NCI-H524 treated with DMSO at 0.1 percent for 48 hours (cell line): ENCODE measurements around the gene GALNT1.

Source experiments
- DNase-seq: peaks from one replicate; lab custom pipeline; 2025; lab: John Stamatoyannopoulos, UW

Gene GALNT1

GRCh38 chr18:35618696-35619095 lies 37.2 kb downstream of the GALNT1 start:
- no peak for DNase-seq

DNA sequence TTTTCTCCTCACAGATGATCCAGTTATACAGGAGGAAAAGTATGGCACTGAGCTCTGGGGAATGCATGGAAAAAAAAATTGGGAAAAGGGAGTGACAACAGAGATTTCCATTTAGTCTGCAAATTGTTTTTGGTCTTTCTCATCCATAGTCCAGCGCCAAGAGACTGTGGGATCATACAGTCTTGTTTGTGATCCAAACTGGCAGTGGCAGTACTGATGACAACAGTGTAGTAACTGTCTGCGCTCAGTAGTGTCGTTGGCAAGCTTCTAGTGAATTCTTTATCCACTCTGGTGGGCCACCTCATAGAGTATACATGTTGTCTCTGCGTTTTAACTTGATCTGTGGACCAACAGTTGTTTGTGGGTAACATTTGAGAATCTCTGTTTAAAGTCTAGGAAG lies 37.9 kb downstream of the GALNT1 start:
- DNase-seq = no peak

GRCh38 chr18:35619941-35620340 lies 38.4 kb downstream of the GALNT1 start:
- no peak for DNase-seq

- DNase-seq = no peak
Observed at GRCh38 chr18:35620765-35621164, 39.2 kb downstream of the GALNT1 start.

- no peak for DNase-seq
Observed at GRCh38 chr18:35623255-35623654, 41.7 kb downstream of the GALNT1 start.

DNA sequence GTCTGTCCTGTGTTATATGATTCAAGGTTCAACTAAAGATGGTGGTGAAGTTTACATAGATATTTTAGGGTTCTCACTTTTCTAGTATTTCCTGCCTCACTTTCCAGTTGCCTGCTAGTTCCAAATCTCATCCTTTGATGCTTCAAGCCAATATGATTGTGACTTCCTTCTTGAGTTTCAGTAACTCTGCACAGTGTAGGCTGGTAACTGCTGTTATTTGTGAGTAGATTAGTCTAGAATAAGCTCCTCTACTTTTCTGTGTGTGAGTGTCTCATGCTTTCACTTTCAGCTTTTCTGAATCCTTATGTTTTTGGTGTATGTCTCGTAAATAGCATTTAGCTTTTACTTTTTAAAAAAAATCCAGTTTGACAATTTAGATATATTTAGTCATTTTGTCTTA lies 42.6 kb downstream of the GALNT1 start:
- DNase-seq = no peak

- DNase-seq = no peak
Observed at GRCh38 chr18:35625232-35625631, 43.7 kb downstream of the GALNT1 start.

- no peak for DNase-seq
Observed at GRCh38 chr18:35633761-35634160, 52.2 kb downstream of the GALNT1 start.

- DNase-seq = no peak
Observed at GRCh38 chr18:35634323-35634722, 52.8 kb downstream of the GALNT1 start.

DNA sequence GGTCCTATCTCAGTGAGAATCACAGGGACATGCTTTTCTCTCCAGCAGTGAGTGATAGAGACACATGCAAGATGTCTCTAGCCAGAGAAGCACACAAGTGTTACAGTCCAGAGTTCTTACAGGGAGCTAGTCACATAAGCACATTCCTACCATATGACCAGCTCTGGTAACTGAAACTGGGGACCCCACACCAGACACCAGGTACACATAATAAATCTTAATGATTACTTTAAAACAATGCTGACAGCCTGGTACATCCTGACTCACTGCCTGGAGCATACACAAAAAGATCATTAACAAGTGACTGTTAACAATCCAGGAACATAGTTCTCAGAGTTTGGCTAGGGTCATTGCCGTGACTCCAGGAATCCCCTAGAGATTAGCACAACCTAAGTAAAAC lies 53.6 kb downstream of the GALNT1 start:
- DNase-seq = no peak

GRCh38 chr18:35637227-35637626 lies 55.7 kb downstream of the GALNT1 start:
- DNase-seq = no peak

DNA sequence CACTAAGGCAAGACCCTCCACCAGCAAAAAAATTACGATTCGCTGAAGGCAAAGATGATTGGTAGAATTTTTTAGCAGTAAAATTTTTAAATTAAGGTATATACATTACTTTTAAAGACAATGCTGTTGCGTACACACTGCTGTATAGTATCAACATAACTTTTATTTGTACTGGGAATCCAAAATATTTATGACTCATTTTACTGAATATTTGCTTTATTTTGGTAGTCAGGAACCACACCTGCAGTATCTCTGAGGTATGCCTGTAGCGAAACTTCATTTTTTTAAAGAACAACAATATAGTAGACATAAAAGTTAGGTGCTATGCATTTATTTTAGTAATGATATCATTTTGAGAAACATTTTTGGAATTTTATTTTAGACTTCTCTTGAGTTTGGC lies 57.8 kb downstream of the GALNT1 start:
- DNase-seq = no peak

DNA sequence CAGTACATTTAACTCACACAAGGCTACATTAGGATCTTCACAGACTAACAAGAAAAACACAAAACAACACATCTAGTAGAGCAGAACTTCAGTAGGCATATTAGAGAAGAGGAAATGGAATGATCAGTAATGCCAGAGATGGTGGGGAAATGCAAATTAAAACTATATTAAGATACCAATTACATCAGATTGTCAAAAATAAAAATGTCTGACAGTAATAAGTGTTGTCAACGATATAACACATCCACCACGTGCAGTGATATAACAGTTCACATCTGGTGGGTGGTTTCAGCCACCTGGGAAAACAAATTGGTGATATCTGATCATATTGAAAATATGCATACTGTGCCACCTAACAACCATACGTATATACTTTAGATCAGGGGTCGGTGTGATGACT lies 59.9 kb downstream of the GALNT1 start:
- DNase-seq = no peak

DNA sequence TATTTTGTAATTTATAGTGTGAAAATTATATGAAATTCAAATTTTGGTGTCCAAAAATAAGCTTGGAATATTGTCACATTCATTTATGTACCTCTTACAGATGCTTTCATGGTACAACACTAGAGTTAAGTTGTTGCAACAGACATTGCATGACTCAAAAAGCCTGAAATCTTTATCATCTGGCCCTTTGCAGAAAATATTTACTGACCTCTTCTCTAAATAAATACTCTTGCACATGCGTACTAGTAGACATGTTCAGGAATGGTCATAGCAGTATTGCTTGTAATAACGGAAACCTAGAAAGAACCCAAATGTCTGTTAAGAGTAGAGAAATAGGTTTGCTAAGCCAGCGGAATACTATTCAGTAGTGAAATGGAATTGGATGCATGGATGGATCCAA lies 60.4 kb downstream of the GALNT1 start:
- DNase-seq = no peak

GRCh38 chr18:35642802-35643201 lies 61.3 kb downstream of the GALNT1 start:
- no peak for DNase-seq

DNA sequence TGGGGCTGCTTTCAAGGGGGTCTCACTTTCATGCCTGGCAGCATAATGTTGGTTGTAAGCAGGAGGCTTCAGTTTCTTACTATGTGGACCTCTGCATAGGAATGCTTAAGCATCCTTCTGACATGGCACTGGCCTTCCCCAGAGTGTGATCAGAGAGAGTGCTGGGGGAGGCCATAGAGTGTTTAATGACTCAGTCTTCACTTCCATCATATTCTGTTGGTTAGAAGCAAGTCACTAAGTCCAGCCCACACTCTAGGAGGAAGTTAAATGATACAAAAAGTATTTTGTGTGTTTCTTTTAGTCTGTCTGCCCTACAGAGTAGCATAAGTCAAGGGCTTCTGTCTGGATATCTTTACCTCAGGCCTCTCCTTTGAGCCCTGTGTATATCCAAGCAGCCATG lies 64.9 kb downstream of the GALNT1 start:
- no peak for DNase-seq

DNA sequence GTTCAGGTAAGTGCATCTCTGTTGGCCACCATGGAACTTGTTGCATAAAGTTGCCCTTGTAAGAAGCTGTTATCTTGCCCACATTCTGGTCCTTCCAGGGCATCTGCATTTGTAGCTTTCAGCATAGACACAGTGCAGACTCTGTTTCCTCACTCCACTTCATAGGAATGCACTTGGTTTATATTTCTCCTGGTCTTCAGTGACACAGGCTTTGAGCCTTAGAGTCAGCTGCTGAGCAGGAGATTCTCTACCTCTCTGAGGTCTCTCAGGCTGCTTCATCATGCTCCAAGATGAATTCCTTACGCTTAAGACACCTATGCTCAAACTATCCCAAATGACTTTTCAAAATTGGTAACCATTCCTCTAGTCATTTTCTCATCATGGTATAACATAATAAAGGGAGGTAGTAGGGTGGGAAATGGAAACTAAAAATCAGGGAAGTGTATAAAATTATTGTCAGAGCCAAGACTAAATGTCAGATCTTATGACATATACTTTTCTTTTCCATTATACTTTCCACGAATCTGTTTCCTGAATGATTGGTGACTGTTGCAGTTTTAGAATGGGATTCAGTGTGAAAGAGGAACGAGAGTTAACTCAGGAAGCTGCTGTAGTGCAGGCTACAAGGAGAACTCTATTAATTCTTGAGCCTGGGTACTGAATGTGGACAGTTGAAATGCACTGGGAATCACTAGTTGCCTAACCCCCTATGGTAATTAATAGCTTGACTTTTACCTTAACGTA lies 72.0 kb downstream of the GALNT1 start:
- no peak for DNase-seq

DNA sequence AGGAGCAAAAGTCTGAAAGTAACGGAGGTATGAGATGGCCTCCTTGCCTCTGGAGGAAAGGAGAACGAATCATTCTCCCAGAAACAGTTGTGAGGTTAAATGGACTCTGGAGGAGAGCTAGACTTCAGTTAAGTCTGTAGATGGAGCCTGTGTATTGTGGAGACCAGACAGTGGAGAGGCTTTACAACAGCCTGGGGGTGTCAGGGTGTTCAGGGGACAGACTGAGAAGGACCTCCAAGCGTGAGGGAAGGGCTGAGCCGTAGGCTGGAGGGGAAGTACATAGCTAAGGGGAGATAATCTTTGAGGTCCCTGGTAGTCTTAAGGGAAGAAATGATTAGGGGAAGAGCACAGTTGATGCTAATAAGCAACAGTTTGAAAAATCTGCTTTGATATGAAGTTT lies 76.6 kb downstream of the GALNT1 start:
- DNase-seq = no peak

- DNase-seq = no peak
Observed at GRCh38 chr18:35661483-35662146, 80.1 kb downstream of the GALNT1 start.

- no peak for DNase-seq
Observed at GRCh38 chr18:35662293-35663062, 80.9 kb downstream of the GALNT1 start.

DNA sequence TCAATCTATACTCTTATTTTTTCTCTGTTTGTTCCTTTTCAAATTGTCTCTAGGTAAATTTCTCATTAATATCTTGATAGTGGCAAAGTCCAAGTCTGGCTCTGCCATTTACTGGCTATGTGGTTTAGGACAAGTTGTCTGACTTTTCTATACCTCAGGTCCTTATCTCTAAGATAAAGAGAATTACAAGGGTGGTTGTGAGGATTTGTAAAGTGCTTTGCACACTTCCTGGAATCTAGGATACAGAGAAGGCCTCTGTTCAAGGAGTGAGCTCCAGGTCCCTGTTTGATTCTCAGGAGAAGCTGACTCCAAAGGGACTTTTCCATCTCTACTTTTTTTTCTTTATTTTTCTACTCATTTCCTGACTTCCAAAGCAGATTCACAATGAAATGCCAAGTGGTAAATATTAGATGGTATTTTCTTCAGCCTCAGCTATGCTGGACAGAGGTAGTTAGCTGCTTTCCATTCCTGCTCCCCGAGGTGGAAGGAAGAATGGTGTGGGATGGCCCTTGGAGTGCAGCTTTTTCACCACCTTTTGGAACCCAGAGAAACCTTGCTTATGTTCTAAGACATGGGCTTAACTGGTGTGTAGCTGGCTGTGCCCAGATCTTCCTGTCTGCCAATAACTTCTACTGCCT lies 90.5 kb downstream of the GALNT1 start:
- no peak for DNase-seq

- DNase-seq = no peak
Observed at GRCh38 chr18:35672897-35673296, 91.4 kb downstream of the GALNT1 start.

DNA sequence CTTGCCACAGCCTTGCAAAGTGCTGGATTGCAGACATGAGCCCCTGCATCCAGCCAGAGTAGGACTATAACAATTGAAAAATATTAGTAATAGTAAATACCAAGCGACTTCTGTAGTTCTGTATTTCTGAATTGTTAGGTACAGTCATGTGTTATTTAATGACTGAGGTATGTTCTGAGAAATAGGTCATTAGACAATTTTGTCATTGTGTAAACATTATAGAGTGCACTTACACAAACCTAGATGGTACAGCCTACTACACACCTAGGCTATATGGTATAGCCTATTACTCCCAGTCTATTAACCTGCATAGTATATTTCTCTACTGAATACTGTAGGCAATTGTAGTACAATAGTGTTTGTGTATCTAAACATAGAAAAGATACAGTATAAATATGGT lies 92.1 kb downstream of the GALNT1 start:
- no peak for DNase-seq
